ENCODE data around the gene SLC17A9. TPM values are rescaled to one million over a fixed set of nuclear protein-coding genes. Genes with fewer than 3 reads are reported as not detected.

SLC17A9 gene
- total RNA-seq, 4 donors from 2014 or later = 0.31 to 3.9 (median 1.4) TPM

GRCh38 chr20:63007360-63007645 is 54.8 kb downstream of the SLC17A9 start:
- Histone ChIP-seq H3K4me1 (peaks cover 8 to 55% (median 23%) of the 10 kb centered on the region in 3 donors), H3K27ac (no peak overlapping the region), H3K36me3 (no peaks in the 10 kb centered on the region), H3K9me3 (no peaks in the 10 kb centered on the region), H3K27me3 (peaks cover 58 to 100% (median 70%) of the 10 kb centered on the region in 4 donors), H3K4me3 (no peak overlapping the region)
- intact Hi-C loops (cut with DNase I) = loop anchor here (10.0 kb wide), 1 partner anchor 113 kb away; no protein-coding TSS in a partner anchor
- DNase-seq = no peak
- no peak for TF ChIP-seq CTCF (IDR thresholded peaks at IDR 0.05)
- TF ChIP-seq POLR2A (IDR thresholded peaks at IDR 0.05) = no peak
- WGBS, 2 donors = 0% methylated on average over 2 of the region's 24 CpGs; no CpG with 5 or more reads in 1 of the 2 donors

- H3K4me1 ChIP-seq = peaks cover 8 to 55% (median 23%) of the 10 kb centered on the region in 3 donors
- no peak overlapping the region for H3K27ac ChIP-seq
- no peaks in the 10 kb centered on the region for H3K36me3 ChIP-seq
- WGBS, 2 donors = 3 to 16% methylated on average over 7 to 11 of the region's 46 CpGs
- no peak overlapping the region for H3K4me3 ChIP-seq
- intact Hi-C loops (cut with DNase I) = loop anchor here (10.0 kb wide), 1 partner anchor 113 kb away; no protein-coding TSS in a partner anchor
- H3K9me3 ChIP-seq = peaks cover 0 to 4% (median 4%) of the 10 kb centered on the region in 3 donors
- TF ChIP-seq POLR2A (IDR thresholded peaks at IDR 0.05) (no peak), CTCF (IDR thresholded peaks at IDR 0.05) (no peak)
- no peak for DNase-seq
- H3K27me3 ChIP-seq = peaks cover 58 to 100% (median 68%) of the 10 kb centered on the region in 4 donors
Measured at GRCh38 chr20:63007646-63008488, 55.4 kb downstream of the SLC17A9 start.

GRCh38 chr20:63008541-63009044 is 56.1 kb downstream of the SLC17A9 start:
- peaks cover 53 to 100% (median 63%) of the 10 kb centered on the region in 4 donors for H3K27me3 ChIP-seq

GRCh38 chr20:63009045-63009961 is 56.8 kb downstream of the SLC17A9 start:
- Histone ChIP-seq H3K4me1 (peaks cover 8 to 55% (median 23%) of the 10 kb centered on the region in 3 donors), H3K27me3 (peaks cover 50 to 100% (median 58%) of the 10 kb centered on the region in 4 donors), H3K36me3 (no peaks in the 10 kb centered on the region), H3K27ac (no peak overlapping the region), H3K9me3 (peaks cover 0 to 16% (median 13%) of the 10 kb centered on the region in 3 donors), H3K4me3 (peak overlapping the region in 2 of 4 donors; percentile 9 to 11)
- DNase-seq = no peak
- 0% methylated on average over 4 of the region's 54 CpGs; no CpG with 5 or more reads in 1 of the 2 donors for WGBS, 2 donors
- intact Hi-C loops (cut with DNase I) = loop anchor here (10.0 kb wide), 1 partner anchor 115 kb away; no protein-coding TSS in a partner anchor
- TF ChIP-seq CTCF (IDR thresholded peaks at IDR 0.05) (peak; percentile 92 to 96 (median 93)), POLR2A (IDR thresholded peaks at IDR 0.05) (no peak)

More at GRCh38 chr20:63008541-63009044, 56.1 kb downstream of the SLC17A9 start:
- 3 to 7% methylated on average over 12 to 16 of the region's 21 CpGs for WGBS, 2 donors
- Histone ChIP-seq H3K4me1 (peaks cover 8 to 55% (median 23%) of the 10 kb centered on the region in 3 donors), H3K9me3 (peaks cover 0 to 11% (median 8%) of the 10 kb centered on the region in 3 donors), H3K36me3 (no peaks in the 10 kb centered on the region), H3K4me3 (peak overlapping the region in 2 of 4 donors; percentile 9 to 11), H3K27ac (no peak overlapping the region)
- DNase-seq = no peak
- intact Hi-C loops (cut with DNase I) = loop anchor here (10.0 kb wide), 1 partner anchor 114 kb away; no protein-coding TSS in a partner anchor
- TF ChIP-seq CTCF (IDR thresholded peaks at IDR 0.05) = no peak
- no peak for TF ChIP-seq POLR2A (IDR thresholded peaks at IDR 0.05)

All from esophagus squamous epithelium (tissue), 5 donors.